Keratinocyte (primary cell): ENCODE measurements around the gene HDLBP.

Experiments used
- CTCF ChIP-seq, 3 experiments: IDR thresholded peaks in 1 of 3; conservative IDR thresholded peaks in 1 of 3; optimal IDR thresholded peaks in 1 of 3; 2 replicates in 2 of 3; 3 replicates in 1 of 3; pipeline versions ENCODE3 to v1.5.1; 2011; ENCODE audit warnings: low read length in 3 of 3, mild to moderate bottlenecking in 3 of 3, moderate library complexity in 2 of 3, control low read depth in 1 of 3, inconsistent platforms in 1 of 3; ENCODE audit not compliant: insufficient read depth in 2 of 3; ENCODE audit errors: extremely low read depth in 1 of 3
- EZH2 ChIP-seq: IDR thresholded peaks from one replicate; pipeline ENCODE4 v1.6.1; 2012; ENCODE audit warnings: inconsistent platforms, mild to moderate bottlenecking, low read length, moderate library complexity

GRCh38 chr2:241228081-241228859, 87.2 kb downstream of the HDLBP start:
- TF ChIP-seq CTCF (optimal IDR thresholded peaks at IDR 0.05 in 1 of 3, IDR thresholded peaks at IDR 0.05 in 1 of 3, conservative IDR thresholded peaks at IDR 0.05 in 1 of 3; ENCODE audit: extremely low read depth in 1 of 3, insufficient read depth in 2 of 3, low read length in 3 of 3) (no peak), EZH2 (no peak)
